ENCODE data around the gene PPP1R16B.

- no peak for TF ChIP-seq CTCF (IDR thresholded peaks at IDR 0.05)
- TF ChIP-seq POLR2A (IDR thresholded peaks at IDR 0.05), result no peak
- TF ChIP-seq POLR2AphosphoS5 (IDR thresholded peaks at IDR 0.05), result no peak
- TF ChIP-seq EP300 (IDR thresholded peaks at IDR 0.05; ENCODE audit: low read depth), result no peak
These were observed 28.3 kb downstream of the PPP1R16B start for GRCh38 chr20:38833857-38834164.

Measured in transverse colon (tissue), 4 donors.